AG04450 (cell line): ENCODE data around the gene MYO5B. TPM values are rescaled to one million over a fixed set of nuclear protein-coding genes. Genes with fewer than 3 reads are reported as not detected.

ENCODE experiments used
- CTCF ChIA-PET: fragments of 300-600, 350-600 bp; formaldehyde crosslinking; extraction: SDS; loops from one replicate; lab custom pipeline; 2022; ENCODE audit warnings: antibody characterized with exemption, inconsistent platforms; lab: Charles Lee
- POLR2A ChIA-PET: fragments of 350-600 bp; formaldehyde crosslinking; extraction: SDS; loops from one replicate; lab custom pipeline; 2021; ENCODE audit warnings: antibody characterized with exemption, inconsistent platforms; lab: Yijun Ruan, JAX
- DNase-seq: peaks from one replicate; pipeline ENCODE4 v3.0.0-alpha.2; 2011; ENCODE audit warnings: low read depth, low spot score
- H3K27ac ChIP-seq: one replicate; pipeline ENCODE4 v1.5.1; 2012; ENCODE audit warnings: low read depth, low read length, control low read depth
- H3K27me3 ChIP-seq: one replicate; pipeline ENCODE4 v1.6.0; 2012; ENCODE audit warnings: low read length; ENCODE audit not compliant: control insufficient read depth, insufficient read depth
- H3K4me3 ChIP-seq: 2 replicates; pipeline ENCODE4 v1.5.1; 2011; ENCODE audit warnings: mild to moderate bottlenecking, low read depth, low read length, control low read depth
- H3K9me3 ChIP-seq: 2 replicates; pipeline ENCODE4 v1.5.1; 2012; ENCODE audit warnings: low read length; ENCODE audit not compliant: control insufficient read depth, insufficient read depth
- polyA plus RNA-seq: library from polyadenylated mRNA; depleted of rRNA; stranded (reverse); fragments of >200 nt; gene quantifications from 2 replicates; pipeline ENCODE4 v1.2.3, GENCODE V29; 2011
- TF ChIP-seq, protein P1 (sequence below): IDR thresholded peaks from 2 replicates; pipeline ENCODE4 v1.5.1; 2011; ENCODE audit warnings: low read depth, low read length, control low read depth, inconsistent platforms

Gene MYO5B
- polyA plus RNA-seq, 1 experiment = 0.32 TPM

DNA sequence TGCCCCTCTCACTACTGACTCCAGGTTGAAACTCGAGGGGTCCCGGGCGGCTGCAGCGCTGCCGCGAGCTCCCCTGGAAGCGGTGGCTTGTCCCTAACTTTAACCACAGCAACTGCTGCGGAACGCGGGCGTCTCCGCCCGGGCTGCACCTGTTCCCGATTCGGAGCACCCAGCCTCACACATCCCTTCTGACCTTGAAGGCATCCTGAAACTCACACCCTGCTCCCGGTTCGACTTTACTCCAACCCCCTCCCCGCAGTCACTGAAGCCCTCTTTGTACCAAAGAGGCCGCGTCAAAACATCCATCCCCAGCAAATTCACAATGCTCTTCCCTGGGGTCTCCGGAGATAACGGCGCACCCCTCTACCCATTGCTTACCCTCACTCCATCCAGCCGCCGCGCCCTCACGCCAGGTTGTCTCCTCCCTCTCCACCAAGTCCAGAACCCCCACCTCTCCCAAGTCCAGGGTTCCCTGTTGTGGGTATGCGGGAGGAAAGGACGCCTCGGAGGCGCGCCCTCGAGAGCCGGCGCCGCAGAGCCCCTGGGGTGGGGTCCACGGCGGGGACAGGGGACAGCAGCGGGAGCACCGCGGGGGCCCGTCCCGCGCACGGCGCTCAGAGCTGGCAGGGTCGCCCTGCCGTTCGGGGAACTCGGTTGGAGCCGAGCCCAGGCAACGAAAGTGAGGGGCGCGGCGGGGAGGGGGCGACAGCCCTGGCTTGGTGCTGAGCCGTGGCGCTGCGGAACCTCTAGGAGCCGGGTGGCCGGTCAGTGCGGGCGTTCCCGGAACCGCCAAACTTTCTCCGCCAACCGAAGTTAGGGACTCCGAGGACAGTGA is 934 bp downstream of the MYO5B start:
- Histone ChIP-seq H3K9me3 (no peaks in the 10 kb centered on the region; the same call in 1 of the 2 replicates), H3K27me3 (peaks cover 40% of the 10 kb centered on the region), H3K27ac (no peak overlapping the region), H3K4me3 (no peak overlapping the region)
- ChIA-PET POLR2A (no interaction called here), CTCF (no interaction called here)
- TF ChIP-seq, protein P1, sequence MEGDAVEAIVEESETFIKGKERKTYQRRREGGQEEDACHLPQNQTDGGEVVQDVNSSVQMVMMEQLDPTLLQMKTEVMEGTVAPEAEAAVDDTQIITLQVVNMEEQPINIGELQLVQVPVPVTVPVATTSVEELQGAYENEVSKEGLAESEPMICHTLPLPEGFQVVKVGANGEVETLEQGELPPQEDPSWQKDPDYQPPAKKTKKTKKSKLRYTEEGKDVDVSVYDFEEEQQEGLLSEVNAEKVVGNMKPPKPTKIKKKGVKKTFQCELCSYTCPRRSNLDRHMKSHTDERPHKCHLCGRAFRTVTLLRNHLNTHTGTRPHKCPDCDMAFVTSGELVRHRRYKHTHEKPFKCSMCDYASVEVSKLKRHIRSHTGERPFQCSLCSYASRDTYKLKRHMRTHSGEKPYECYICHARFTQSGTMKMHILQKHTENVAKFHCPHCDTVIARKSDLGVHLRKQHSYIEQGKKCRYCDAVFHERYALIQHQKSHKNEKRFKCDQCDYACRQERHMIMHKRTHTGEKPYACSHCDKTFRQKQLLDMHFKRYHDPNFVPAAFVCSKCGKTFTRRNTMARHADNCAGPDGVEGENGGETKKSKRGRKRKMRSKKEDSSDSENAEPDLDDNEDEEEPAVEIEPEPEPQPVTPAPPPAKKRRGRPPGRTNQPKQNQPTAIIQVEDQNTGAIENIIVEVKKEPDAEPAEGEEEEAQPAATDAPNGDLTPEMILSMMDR = no peak
- no peak for DNase-seq

DNA sequence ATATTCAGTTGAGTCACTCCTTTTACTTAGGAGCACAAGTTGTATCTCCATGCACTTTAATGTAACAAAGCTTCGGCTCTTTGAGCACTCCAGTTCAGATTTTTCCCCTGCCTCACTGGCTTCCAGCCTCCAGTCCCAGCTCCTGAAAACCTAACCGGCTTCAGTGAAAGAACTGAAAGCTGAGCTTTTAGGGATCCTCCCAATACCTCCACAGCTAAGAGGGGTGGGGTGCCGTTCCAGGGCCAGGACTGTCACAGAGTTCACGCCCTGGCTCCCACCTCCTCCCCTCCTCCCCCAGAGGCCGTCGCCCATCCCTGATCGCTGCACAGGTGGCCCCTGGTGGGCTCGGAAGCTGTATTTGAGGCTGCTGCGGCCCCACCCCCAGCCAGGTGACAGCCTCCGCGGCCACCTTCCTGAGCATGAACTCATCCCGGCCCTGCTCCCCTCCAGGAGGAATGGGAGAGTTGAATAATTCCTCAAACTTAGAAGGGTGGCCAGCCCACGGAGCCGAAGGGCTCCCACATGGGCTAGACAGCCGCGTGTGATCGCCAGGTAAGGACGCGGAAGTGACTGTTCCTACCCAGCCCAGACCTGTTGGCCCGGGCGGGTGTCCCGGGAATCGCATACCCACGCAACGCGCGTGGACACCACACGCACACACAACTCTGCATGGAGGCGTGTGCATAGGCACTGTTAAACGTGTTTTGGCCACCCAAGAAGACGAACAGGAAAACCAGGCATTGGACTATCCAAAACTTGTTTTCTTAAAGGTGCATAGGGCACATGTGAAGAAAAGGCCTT is 1.8 kb downstream of the MYO5B start:
- H3K9me3 ChIP-seq = no peaks in the 10 kb centered on the region; the same call in 1 of the 2 replicates
- DNase-seq = no peak
- TF ChIP-seq, protein P1 = no peak
- ChIA-PET POLR2A (no interaction called here), CTCF (no interaction called here)
- H3K4me3 ChIP-seq = no peak overlapping the region
- peaks cover 42% of the 10 kb centered on the region for H3K27me3 ChIP-seq
- no peak overlapping the region for H3K27ac ChIP-seq

DNA sequence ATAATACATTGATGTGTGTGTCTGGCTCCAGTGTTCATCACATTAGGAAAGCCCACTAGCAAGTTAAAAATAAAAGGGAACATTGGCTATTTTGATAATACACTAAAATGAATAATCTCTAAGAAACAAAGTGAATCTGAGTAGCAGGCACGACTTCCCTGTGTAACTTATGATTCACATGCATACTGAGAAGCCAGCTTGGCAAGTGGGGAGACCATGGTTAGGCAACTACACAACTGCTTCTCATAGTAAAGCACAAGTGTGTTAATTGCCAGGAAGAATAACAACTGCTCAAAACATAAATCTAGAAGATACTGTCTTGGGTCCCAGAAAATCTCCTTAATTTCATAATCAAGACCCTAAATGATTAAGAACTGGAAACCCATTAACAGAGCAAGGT is 4.0 kb downstream of the MYO5B start:
- ChIA-PET CTCF (no interaction called here), POLR2A (no interaction called here)
- no peak overlapping the region for H3K4me3 ChIP-seq
- no peak for DNase-seq
- H3K9me3 ChIP-seq = no peaks in the 10 kb centered on the region; the same call in 1 of the 2 replicates
- TF ChIP-seq, protein P1 = no peak
- peaks cover 36% of the 10 kb centered on the region for H3K27me3 ChIP-seq
- H3K27ac ChIP-seq = no peak overlapping the region

DNA sequence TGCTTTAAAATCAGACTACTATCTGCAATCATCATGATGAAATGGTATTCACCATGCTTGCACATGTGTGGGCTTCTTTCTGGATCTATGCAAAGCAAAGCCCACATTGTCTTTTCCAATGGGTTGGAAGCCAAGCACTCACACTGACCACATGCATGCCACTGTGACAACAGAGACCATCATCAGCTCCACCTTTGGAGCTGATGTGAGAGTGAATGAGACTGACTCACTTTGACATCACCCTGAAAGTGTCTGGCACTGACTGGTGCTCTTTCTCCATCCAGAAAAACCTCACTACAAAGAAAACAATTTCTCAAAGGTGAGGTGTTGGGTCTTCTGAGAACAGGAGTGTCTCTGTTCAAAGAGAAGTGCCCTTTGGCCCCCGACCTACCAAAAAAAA is 4.7 kb downstream of the MYO5B start:
- no peak overlapping the region for H3K27ac ChIP-seq
- DNase-seq = no peak
- H3K9me3 ChIP-seq = no peaks in the 10 kb centered on the region; the same call in 1 of the 2 replicates
- CTCF ChIA-PET = no interaction called here
- peaks cover 31% of the 10 kb centered on the region for H3K27me3 ChIP-seq
- no peak overlapping the region for H3K4me3 ChIP-seq
- POLR2A ChIA-PET = no interaction called here
- TF ChIP-seq, protein P1 = no peak

DNA sequence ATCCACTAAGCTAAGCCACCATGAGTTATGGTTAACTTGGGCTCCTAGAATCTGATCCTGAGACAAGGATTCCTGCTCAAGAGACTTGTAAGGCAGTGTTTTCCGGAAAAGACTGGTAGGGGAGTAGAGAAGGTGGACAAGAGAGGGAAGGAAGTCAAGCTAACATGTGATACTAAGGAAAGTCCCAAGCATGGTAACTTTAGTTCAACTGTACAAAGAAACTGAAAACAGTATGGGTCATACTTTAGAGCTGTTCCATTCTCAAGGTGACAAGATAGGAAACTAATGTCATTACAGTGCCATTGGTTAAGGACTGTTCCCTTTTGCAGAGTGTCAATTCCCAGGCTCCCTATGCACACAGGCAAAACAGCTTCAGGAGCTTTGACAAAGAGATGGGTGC is 5.8 kb downstream of the MYO5B start:
- no peak for DNase-seq
- Histone ChIP-seq H3K27ac (no peak overlapping the region), H3K27me3 (peaks cover 28% of the 10 kb centered on the region), H3K9me3 (no peaks in the 10 kb centered on the region; the same call in 1 of the 2 replicates), H3K4me3 (no peak overlapping the region)
- ChIA-PET CTCF (no interaction called here), POLR2A (no interaction called here)
- TF ChIP-seq, protein P1 = no peak
